CD1c-positive myeloid dendritic cell (primary cell): ENCODE results near the gene ACSL1.

Source experiments
- DNase-seq: peaks from one replicate; pipeline ENCODE4 v3.0.0-alpha.2; 2016; ENCODE audit errors: extremely low spot score

The ACSL1 gene

DNA sequence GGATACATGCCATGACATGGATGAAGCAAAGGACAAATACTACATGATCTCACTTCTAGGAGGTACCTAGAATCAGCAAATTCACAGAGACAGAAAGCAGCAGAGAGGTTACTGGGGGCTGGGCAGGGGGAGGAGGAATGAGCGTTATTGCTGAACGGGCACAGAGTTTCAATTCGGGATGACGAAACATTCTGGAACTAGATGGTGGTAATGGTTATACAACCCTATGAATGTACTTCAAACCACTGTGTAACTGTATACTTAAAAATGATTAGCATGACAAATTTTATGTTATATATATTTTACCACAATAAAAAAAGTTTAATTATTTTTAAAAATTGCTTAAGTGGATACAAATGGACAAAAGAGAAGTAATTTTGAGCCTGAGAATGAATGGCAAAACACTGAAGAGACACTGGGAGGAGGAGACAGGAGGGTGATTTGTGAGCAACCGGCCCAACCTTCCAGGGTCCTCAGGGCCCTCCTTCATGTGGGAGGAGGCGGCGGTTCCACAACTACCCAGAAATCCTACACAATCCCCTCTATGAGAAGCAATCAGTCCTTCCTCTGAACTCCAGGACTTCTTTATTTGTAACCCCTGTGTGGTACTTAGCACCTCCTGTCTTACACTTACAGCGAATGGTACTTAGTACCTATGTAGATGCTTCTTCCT lies 14.1 kb downstream of the ACSL1 start:
- peak; percentile 83 for DNase-seq

GRCh38 chr4:184810720-184811119 lies 15.0 kb downstream of the ACSL1 start:
- DNase-seq: peak; percentile 63

- DNase-seq: no peak
These were observed 17.1 kb downstream of the ACSL1 start for GRCh38 chr4:184808713-184809050.

GRCh38 chr4:184807797-184808712 lies 17.7 kb downstream of the ACSL1 start:
- no peak for DNase-seq

DNA sequence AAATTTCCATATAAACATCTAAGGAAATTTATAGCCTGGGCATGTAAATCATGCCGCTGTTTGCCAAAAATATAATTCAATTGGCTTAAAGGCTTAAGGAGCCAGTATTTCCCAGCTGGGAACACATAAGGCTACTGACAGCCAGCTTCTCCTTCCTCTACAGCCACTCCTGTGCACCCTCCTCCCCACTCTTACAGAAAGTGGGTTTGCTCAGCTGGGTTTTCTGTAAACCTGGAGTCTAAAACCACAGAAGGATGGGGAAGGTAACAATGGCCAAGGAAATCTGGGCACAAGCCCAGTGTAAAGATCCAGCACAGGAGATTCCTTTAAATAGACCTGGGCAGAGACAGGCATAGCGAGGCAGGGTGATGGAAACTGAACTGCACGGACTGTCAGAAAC lies 18.5 kb downstream of the ACSL1 start:
- no peak for DNase-seq

DNA sequence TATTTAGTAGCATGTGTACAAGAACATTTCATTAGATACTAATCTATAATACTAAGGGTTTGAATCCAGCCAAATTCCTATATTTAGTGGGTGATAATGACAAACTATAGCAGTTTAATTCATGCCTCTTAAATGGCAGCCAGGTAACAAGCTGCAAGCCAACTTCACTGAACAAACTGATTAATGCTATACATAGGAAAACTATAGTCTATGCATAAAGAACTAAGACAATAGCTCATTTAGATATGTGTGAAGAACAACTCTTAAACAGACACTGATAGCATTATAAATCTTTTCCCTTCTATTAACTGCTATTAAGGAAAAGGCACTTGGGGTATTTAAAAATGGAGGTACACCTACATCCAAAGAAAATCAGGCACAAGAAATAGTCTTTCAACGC lies 19.1 kb downstream of the ACSL1 start:
- no peak for DNase-seq

DNA sequence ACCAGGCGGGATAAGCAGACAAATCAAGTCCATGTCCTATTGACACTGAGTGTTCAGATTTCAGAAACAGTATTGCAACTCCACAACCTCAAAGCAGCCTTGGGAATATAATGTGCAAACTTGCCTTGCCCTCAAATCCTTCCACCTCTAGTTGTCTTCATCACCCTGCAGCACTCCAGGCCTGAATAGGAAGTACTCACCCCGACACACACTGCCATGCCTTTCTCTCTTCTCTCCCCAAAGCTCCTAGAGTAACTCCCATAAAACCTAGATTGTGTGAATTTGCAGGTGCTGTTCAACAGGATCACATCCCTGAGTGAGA lies 19.6 kb downstream of the ACSL1 start:
- DNase-seq: no peak

- DNase-seq: peak; percentile 49
These were observed 20.1 kb downstream of the ACSL1 start for GRCh38 chr4:184805462-184806228.

DNA sequence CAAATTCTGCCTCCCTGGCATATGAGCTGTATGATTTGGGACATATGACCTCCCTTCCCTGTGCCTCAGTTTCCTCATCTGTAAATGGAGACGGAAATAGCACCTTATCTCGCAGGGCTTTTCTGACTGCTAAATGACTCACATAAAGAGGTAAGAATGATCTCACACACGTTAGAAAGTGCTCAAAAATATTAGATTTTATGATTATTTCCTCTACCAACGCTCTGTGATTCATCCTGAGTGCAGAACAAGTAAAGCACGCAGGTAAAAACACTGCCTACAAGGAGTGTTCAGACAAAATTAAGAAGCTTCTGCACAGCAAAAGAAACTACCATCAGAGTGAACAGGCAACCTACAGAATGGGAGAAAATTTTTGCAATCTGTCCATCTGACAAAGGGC lies 21.1 kb downstream of the ACSL1 start:
- no peak for DNase-seq

GRCh38 chr4:184803874-184804273 lies 21.9 kb downstream of the ACSL1 start:
- no peak for DNase-seq

GRCh38 chr4:184803133-184803532 lies 22.6 kb downstream of the ACSL1 start:
- no peak for DNase-seq

DNA sequence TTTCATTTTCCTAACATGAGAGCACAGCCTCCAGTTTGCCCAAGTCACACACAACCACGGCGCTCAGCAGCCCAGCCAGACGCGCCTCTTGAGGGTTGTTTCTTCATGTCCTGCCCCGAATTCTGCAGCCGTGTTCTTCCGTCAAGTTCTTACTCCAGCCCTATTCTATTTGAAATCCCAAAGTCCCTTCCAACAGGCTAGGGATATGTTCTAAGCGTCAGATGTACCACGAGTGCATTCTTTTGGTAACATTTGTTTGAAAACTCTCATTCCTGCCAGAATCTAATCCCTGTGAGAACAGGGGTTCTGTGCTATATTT lies 23.1 kb downstream of the ACSL1 start:
- no peak for DNase-seq

DNA sequence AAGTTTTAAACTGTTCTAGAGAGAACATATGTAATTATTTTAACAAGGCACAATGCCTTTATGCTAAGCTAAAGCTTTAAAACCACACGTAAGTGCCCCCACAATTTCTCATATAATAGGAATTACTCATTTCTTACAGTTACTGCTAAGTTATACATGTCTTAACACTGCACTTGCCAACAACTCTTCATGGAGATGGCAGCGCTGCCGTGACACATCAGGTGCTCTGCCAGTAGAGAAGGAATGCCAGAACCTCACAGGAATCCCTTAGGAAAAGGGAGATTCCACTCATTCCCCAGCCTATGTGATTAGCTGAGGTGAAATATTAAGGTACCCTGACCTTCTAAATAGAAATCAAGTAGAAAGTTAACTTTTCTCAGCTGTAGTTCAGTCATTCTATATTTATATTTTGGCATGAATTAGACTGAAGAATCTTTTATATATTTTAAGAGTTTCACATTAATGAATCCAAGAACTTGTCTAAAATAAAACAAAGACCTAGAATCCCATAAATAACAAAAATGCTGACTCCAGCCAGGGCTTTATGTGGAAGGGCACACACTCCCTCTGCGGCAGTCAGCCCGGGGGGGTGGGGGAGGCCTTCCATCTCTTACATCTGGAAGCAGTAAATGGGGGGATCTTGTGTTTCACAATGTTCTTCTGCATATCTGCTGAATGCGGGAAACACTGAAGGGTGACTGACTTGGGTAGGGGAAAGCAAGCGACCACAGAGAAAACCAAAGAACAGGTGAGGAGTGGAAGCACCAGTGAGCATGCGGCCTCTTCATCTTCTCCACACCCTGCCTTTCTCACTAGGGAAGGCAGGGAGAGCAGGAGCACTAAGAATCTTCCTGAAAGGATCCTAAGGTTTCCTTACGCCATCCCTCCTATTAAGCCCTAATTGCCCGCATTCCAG lies 23.7 kb downstream of the ACSL1 start:
- DNase-seq: no peak

GRCh38 chr4:184798504-184798903 lies 27.3 kb downstream of the ACSL1 start:
- no peak for DNase-seq

- no peak for DNase-seq
These were observed 28.9 kb downstream of the ACSL1 start for GRCh38 chr4:184796906-184797305.

- DNase-seq: no peak
These were observed 30.4 kb downstream of the ACSL1 start for GRCh38 chr4:184795214-184795844.

DNA sequence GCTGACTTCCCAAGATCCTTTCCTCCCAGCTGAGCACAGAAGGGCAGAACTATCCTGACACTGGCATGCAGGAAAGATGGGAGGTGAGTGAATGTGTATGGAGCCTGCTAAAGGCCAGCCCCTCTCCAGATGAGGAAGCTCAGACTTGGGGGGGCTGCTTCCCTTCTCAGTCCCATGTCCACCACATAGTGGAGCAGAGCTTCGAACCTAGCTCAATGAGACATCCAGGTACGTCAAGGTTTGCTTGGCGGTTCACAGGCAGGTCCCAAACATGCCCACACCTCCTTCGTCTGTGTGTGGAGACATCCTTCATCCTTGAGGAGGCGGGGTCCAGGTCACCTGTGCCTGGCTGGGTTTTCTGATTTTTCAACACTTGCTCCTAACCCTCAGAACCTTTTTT lies 31.3 kb downstream of the ACSL1 start:
- DNase-seq: no peak

GRCh38 chr4:184793735-184794355 lies 31.9 kb downstream of the ACSL1 start:
- no peak for DNase-seq

DNA sequence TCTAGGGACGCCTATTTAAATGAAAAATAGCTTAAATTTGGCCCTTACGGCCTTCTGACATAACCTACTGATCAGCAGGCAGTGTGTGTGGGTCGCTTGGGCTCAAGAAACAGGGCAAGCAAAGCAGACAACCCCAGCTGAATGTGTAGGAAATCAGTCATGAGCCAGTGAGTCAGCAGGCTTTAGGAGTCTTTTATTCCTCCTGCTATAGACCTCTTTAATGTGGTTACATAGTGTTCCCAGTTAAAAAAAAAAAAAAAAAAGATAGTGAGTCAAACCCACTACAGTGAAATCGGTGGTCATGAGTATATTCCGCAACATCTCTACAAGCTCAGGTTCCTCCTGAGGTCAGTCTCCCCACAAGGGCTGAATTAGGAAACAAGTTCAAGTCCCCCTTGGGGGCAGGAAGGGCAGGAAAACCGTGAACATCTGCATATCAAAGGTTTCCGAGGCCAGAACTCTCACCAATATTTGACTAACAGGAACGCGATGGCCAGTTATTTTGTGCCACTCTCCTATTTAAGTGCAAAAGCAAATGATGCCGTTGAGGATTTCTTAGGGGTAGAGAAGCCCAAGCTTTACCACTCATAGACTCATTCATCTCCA lies 32.7 kb downstream of the ACSL1 start:
- peak; percentile 85 for DNase-seq

DNA sequence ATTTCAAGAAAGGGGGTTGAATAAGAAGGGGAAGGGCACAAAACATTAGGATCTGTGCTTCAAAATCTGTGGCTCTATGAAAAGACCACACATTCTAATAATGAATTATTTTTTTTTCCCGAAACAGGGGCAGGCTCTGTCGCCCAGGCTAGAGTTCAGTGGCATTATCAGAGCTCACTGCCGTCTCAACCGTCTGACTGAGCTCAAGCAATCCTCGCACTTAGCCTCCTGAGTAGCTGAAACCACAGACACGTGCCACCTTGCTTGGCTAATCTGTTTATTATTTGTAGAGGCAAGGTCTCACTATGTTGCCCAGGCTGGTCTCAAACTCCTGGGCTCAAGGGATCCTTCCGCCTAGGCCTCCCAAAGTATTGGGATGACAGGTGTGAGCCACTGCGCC lies 33.4 kb downstream of the ACSL1 start:
- DNase-seq: peak; percentile 30
